OCI-M2 (cell line): ENCODE measurements around the gene PRR9.

Experiments
- DNase-seq: peaks from one replicate; lab custom pipeline; 2025; ENCODE audit not compliant: unreplicated experiment; lab: John Stamatoyannopoulos, UW

Gene PRR9

GRCh38 chr1:153262462-153263157 lies 45.2 kb downstream of the PRR9 start:
- no peak for DNase-seq

GRCh38 chr1:153265457-153265856 lies 48.1 kb downstream of the PRR9 start:
- no peak for DNase-seq
